BLaER1 treated with 17β-estradiol and CSF1 and Interleukin-3, amounts not matched to agents 10 nM and 100 nM (cell line): ENCODE measurements around the gene GABRR3.

Experiments
- H3K27ac ChIP-seq, 11 experiments: shearing (Covaris generic); formaldehyde crosslinking; 2 replicates each; pipeline ENCODE4 v1.8.1; 2022
- H3K27me3 ChIP-seq, 11 experiments: shearing (Covaris generic); formaldehyde crosslinking; 2 replicates each; pipeline ENCODE4 v1.8.1; 2022
- H3K36me3 ChIP-seq, 11 experiments: shearing (Covaris generic); formaldehyde crosslinking; 2 replicates each; pipeline ENCODE4 v1.8.1; 2022
- H3K4me1 ChIP-seq, 10 experiments: shearing (Covaris generic); formaldehyde crosslinking; 2 replicates each; pipeline ENCODE4 v1.8.1; 2022
- H3K4me2 ChIP-seq, 11 experiments: shearing (Covaris generic); formaldehyde crosslinking; 2 replicates each; pipeline ENCODE4 v1.8.1; 2022
- H3K4me3 ChIP-seq, 10 experiments: shearing (Covaris generic); formaldehyde crosslinking; 2 replicates each; pipeline ENCODE4 v1.8.1; 2022
- H3K9ac ChIP-seq, 11 experiments: shearing (Covaris generic); formaldehyde crosslinking; 2 replicates each; pipeline ENCODE4 v1.8.1; 2022
- H3K9me3 ChIP-seq, 11 experiments: shearing (Covaris generic); formaldehyde crosslinking; replicated peaks in 1 of 11; 2 replicates each; pipeline ENCODE4 v1.8.1; 2022
- H4K20me1 ChIP-seq, 11 experiments: shearing (Covaris generic); formaldehyde crosslinking; 2 replicates each; pipeline ENCODE4 v1.8.1; 2022
- Cebpa-rat ChIP-seq, 11 experiments: shearing (Covaris generic); IDR thresholded peaks; 2 replicates each; pipeline ENCODE4 v1.8.1; 2022

Gene GABRR3

DNA sequence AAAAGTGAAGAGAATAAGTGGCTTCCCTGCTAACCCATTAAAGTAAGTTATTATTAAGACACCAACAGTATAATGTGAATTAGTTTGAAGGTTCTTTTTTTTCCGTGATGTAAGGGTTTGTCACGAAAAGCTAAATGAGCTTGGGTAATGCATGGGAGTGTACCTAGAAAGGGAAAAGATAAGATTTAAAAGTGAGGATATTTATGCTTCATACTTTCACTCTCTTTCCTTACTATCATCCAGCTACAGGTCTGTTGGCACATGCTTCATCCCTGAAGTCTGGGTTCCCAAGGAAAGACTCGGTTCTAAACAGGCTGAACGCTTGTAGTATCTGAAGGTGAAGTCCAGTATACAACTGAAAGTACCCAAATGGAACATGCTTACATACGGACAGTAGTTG, 36.0 kb downstream of the GABRR3 start:
- H3K27me3 ChIP-seq = no peaks in the 10 kb centered on the region

DNA sequence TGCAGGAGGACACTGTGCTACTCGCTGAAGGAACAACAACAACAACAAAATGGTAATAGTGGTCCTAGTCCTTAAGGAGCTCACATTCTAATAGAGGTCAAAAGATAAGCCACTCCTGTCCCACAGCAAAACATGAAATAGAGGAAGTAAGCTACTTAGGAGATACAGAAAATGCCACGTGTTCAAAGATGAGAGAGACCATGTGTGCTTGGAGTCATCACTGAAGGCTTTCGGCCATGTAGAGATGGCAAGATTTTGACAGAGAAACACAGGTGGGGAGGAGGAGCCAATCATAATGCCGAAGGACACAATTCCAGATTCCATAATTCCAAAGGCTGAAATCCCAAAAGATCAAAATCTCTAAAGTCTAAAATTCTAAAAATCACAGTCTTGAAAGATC, 38.1 kb downstream of the GABRR3 start:
- TF ChIP-seq Cebpa-rat (IDR thresholded peaks at IDR 0.05) = no peak
- Histone ChIP-seq H3K36me3 (no peaks in the 10 kb centered on the region), H3K27me3 (no peaks in the 10 kb centered on the region), H3K27ac (no peak overlapping the region), H3K9ac (no peak overlapping the region), H4K20me1 (no peaks in the 10 kb centered on the region), H3K4me1 (peaks cover 0 to 9% (median 0%) of the 10 kb centered on the region in 10 experiments; a peak in 4 of 20 replicates), H3K4me3 (no peak overlapping the region), H3K9me3 (no peaks in the 10 kb centered on the region), H3K4me2 (no peak overlapping the region)

More for the DNA sequence above, 36.0 kb downstream of the GABRR3 start:
- H3K4me3 ChIP-seq = no peak overlapping the region
- H3K36me3 ChIP-seq = no peaks in the 10 kb centered on the region
- H3K27ac ChIP-seq = no peak overlapping the region
- no peaks in the 10 kb centered on the region for H3K9me3 ChIP-seq
- no peak for TF ChIP-seq Cebpa-rat (IDR thresholded peaks at IDR 0.05)
- no peaks in the 10 kb centered on the region for H4K20me1 ChIP-seq
- no peak overlapping the region for H3K4me2 ChIP-seq
- no peak overlapping the region for H3K9ac ChIP-seq
- peaks cover 0 to 8% (median 5%) of the 10 kb centered on the region in 10 experiments; a peak in 8 of 20 replicates for H3K4me1 ChIP-seq

DNA sequence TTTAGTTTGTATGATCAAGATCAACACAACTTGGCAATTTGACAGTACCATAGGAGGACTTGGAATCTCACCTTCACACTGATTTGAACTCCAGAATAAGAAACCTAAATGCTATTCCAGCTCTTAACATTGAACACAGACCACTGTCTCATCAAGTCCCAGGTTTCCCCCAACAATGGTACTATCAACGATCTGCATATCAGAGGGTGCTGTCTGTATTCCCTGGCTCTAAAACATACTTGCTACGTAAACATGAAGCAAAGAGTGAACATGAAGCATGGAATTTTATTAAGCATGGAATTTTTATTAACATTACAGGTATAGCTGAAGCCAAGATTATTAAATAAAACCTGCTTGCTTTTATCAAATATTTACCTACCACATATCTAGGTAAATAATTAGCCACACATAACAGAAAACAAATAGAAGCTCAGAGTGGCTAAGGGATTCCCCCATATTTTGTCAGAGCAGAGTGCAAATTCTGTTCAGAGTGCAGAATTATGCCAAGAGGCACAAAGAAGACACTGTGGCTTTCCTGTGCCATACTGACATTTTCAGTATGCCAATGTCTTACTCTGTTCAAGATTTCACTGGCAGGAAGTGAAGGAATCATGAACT, 40.7 kb downstream of the GABRR3 start:
- no peak overlapping the region for H3K27ac ChIP-seq
- no peaks in the 10 kb centered on the region for H3K36me3 ChIP-seq
- H3K4me2 ChIP-seq = no peak overlapping the region
- H4K20me1 ChIP-seq = no peaks in the 10 kb centered on the region
- TF ChIP-seq Cebpa-rat (IDR thresholded peaks at IDR 0.05) = no peak
- no peak overlapping the region for H3K4me3 ChIP-seq
- no peaks in the 10 kb centered on the region for H3K9me3 ChIP-seq
- peaks cover 5 to 18% (median 8%) of the 10 kb centered on the region in 10 experiments; a peak in 10 of 20 replicates for H3K4me1 ChIP-seq
- H3K9ac ChIP-seq = no peak overlapping the region
- no peaks in the 10 kb centered on the region for H3K27me3 ChIP-seq

DNA sequence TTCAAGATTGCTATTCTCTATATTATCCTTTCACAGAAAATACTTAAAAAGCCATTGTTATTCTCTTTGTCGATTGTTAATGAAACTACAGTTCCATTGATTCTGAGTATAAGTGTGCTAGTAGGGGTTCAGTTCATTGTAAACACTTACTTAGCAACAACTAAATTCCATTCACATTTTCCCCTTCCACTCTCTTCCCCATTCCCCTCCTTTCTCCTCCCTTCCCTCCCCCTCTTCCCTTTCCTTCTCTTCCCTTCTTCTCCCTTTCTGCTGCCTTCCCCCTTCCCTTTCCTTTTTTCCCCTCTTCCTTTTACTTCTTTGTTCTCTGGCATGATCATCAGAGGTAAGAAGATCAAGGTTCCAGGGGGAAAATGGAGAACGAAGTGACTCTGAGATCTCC, 41.6 kb downstream of the GABRR3 start:
- H3K9me3 ChIP-seq = no peaks in the 10 kb centered on the region; a peak in 1 of 22 replicates
- H3K36me3 ChIP-seq = no peaks in the 10 kb centered on the region
- H4K20me1 ChIP-seq = no peaks in the 10 kb centered on the region
- TF ChIP-seq Cebpa-rat (IDR thresholded peaks at IDR 0.05) = no peak
- H3K4me3 ChIP-seq = no peak overlapping the region
- no peaks in the 10 kb centered on the region for H3K27me3 ChIP-seq
- no peak overlapping the region for H3K9ac ChIP-seq
- H3K27ac ChIP-seq = no peak overlapping the region
- H3K4me1 ChIP-seq = peaks cover 5 to 18% (median 8%) of the 10 kb centered on the region in 10 experiments; a peak in 10 of 20 replicates
- no peak overlapping the region for H3K4me2 ChIP-seq

DNA sequence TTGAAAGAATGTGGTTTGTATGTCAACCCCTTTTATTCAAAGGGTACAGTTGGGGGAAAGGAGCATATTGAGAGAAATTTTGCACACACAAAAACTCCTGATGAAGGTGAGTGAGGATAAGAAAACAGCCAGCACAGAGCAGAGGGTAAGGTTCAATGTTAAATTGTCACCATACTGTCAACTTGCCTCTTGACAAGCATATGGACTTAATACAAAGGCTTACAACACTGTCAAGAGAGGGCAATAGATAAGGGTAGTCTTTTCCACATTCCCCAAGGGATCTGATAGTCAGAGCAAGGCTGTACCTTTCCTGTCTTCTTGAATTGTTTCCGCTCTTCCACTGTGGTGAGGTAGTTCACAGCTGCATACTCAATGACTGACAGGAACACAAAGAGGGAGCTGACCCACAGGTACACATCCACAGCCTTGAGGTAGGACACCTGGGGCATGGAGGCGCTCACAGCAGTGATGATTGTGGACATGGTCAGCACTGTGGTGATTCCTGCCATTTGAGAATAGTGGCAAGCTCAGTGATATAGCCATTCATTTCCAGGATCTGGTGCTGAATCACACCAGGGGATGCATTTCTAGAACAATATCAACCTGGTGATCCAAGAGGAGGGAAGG, 42.5 kb downstream of the GABRR3 start:
- Histone ChIP-seq H3K9ac (no peak overlapping the region), H3K36me3 (no peaks in the 10 kb centered on the region), H3K9me3 (no peaks in the 10 kb centered on the region; a peak in 1 of 22 replicates), H3K4me2 (peak overlapping the region in 2 of 11 experiments; percentile 15 to 23; a peak in 2 of 22 replicates), H3K27me3 (no peaks in the 10 kb centered on the region), H3K4me1 (peaks cover 5 to 18% (median 8%) of the 10 kb centered on the region in 10 experiments; a peak in 10 of 20 replicates), H3K27ac (no peak overlapping the region), H4K20me1 (no peaks in the 10 kb centered on the region), H3K4me3 (no peak overlapping the region)
- no peak for TF ChIP-seq Cebpa-rat (IDR thresholded peaks at IDR 0.05)

DNA sequence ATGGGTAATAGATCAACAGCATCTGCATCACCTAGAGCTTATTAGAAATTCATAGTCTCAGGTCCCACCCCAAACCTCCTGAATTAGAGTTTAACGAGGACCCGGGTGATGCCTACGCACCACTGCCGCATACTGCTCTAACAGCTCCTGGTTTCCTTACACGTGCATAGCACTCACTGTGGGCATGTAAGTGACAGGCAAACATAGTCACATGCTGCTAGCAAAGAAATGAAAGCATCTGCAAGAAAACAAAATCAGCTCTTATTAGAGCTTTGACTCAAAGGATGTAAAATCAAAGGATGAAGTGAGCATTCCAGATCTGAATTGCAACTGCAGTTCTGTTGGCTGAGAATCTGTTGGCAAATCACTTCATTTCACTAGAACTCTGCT, 43.8 kb downstream of the GABRR3 start:
- H3K9me3 ChIP-seq = no peaks in the 10 kb centered on the region; a peak in 1 of 22 replicates
- H4K20me1 ChIP-seq = no peaks in the 10 kb centered on the region
- no peak overlapping the region for H3K27ac ChIP-seq
- no peaks in the 10 kb centered on the region for H3K27me3 ChIP-seq
- no peak for TF ChIP-seq Cebpa-rat (IDR thresholded peaks at IDR 0.05)
- no peaks in the 10 kb centered on the region for H3K36me3 ChIP-seq
- no peak overlapping the region for H3K9ac ChIP-seq
- no peak overlapping the region for H3K4me3 ChIP-seq
- H3K4me2 ChIP-seq = no peak overlapping the region
- H3K4me1 ChIP-seq = peaks cover 5 to 18% (median 8%) of the 10 kb centered on the region in 10 experiments; a peak in 10 of 20 replicates

DNA sequence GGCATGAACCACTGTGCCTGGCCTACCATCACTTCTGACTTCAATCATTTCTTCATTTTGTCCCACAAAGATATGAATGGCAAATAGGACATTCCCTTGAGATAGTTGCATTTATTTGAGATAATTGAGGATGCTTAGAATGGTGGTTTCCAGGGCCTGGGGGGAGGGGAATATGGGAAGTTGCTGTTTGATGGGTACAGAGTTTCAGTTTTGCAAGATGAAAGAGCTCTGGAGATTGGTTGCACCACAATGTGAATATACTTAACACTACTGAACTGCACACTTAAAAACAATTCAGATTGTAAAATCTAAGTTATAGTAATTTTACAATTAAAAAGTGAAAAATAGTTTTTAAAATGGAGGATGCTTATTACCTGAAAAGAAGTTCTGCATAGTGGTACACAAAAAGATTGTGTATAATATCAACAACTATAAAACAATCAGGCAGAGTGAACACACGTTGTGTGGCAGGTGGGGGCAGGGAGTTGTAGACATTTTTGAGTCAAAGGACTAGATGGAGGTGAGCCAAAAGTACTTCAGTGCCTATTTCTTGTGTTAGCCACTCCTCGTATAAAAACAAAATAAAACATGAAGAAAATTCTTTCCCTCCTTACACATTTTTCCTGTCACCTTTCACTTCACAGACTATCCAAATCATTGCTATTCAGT, 44.4 kb downstream of the GABRR3 start:
- TF ChIP-seq Cebpa-rat (IDR thresholded peaks at IDR 0.05) = no peak
- no peaks in the 10 kb centered on the region; a peak in 1 of 22 replicates for H3K9me3 ChIP-seq
- no peaks in the 10 kb centered on the region for H3K27me3 ChIP-seq
- H3K4me3 ChIP-seq = no peak overlapping the region
- H3K36me3 ChIP-seq = no peaks in the 10 kb centered on the region
- no peaks in the 10 kb centered on the region for H4K20me1 ChIP-seq
- H3K4me2 ChIP-seq = peak overlapping the region in 7 of 11 experiments; percentile 10 to 38 (median 18); a peak in 6 of 22 replicates
- no peak overlapping the region for H3K9ac ChIP-seq
- no peak overlapping the region for H3K27ac ChIP-seq
- H3K4me1 ChIP-seq = peaks cover 5 to 18% (median 8%) of the 10 kb centered on the region in 10 experiments; a peak in 10 of 20 replicates

DNA sequence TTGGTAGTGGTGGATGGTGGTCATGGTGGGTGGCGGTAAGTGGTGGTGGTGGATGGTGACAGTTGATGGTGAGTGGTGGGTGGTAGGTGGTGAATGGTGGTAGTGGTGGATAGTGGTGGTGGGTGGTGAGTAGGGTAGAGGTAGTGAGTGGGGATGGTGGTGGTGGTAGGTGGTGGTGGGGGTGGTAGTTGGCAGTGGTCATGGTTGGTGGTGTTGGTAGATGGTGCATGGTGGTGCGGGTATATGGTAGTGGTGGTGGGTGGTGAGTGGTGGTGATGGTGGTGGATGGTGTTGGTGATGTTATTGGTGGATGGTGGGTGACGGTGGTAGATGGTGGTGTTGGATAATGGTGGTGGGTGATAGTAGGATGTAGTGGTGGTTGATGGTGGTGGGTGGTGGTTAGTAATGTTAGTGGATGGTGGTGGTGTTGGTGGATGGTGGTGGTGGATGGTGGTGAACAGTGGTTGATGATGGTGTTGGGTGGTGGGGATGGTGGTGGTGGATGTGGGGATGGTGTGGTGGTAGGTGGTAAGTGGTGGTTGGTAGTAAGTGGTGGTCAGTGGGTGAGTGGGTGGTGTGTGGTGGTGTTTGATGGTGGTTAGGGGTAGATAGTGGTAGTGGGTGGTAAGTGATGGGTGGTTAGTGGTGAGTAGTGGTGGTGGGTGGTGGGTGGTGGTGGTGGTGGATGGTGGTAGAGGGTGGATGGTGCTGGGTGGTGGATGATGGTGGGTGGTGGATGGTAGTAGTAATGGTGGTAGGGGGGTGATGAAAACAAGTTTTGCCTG, 46.1 kb downstream of the GABRR3 start:
- no peak for TF ChIP-seq Cebpa-rat (IDR thresholded peaks at IDR 0.05)
- H4K20me1 ChIP-seq = no peaks in the 10 kb centered on the region
- H3K27me3 ChIP-seq = no peaks in the 10 kb centered on the region
- no peak overlapping the region for H3K9ac ChIP-seq
- H3K27ac ChIP-seq = no peak overlapping the region
- H3K4me2 ChIP-seq = no peak overlapping the region
- H3K4me3 ChIP-seq = no peak overlapping the region
- H3K36me3 ChIP-seq = no peaks in the 10 kb centered on the region
- no peaks in the 10 kb centered on the region; a peak in 1 of 22 replicates for H3K9me3 ChIP-seq
- peaks cover 5 to 18% (median 8%) of the 10 kb centered on the region in 10 experiments; a peak in 10 of 20 replicates for H3K4me1 ChIP-seq

DNA sequence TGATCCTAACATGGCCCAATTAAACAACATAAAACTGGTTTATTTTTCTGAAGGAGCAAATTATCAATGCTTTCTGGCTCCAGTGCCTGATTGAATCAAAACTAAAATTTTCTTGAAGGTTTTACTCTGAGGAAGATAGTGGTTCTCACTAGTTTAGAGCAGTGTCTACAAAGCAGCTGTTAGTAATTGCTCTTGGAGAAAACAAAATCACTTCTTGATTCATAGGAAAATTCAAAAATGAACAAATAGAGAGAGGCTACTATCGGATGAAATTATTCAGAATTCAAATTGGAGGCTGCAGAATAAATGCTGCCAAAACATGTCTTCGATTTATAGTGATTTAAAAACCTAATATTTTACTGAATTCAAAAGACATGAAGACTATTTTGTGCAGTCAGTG, 47.8 kb downstream of the GABRR3 start:
- peaks cover 4 to 13% (median 8%) of the 10 kb centered on the region in 10 experiments; a peak in 13 of 20 replicates for H3K4me1 ChIP-seq
- no peaks in the 10 kb centered on the region for H3K27me3 ChIP-seq
- no peak overlapping the region for H3K4me2 ChIP-seq
- no peak overlapping the region for H3K9ac ChIP-seq
- H4K20me1 ChIP-seq = no peaks in the 10 kb centered on the region
- H3K36me3 ChIP-seq = no peaks in the 10 kb centered on the region
- H3K9me3 ChIP-seq = no peaks in the 10 kb centered on the region; a peak in 1 of 22 replicates
- no peak overlapping the region for H3K4me3 ChIP-seq
- no peak for TF ChIP-seq Cebpa-rat (IDR thresholded peaks at IDR 0.05)
- no peak overlapping the region for H3K27ac ChIP-seq
